Endothelial cell of umbilical vein (primary cell): ENCODE measurements around the gene GPSM1. TPM values are rescaled to one million over a fixed set of nuclear protein-coding genes. Genes with fewer than 3 reads are reported as not detected.

ENCODE experiments used
- BruUV-seq: library from RNA; stranded (reverse); fragments of 400-500 nt; replicated peaks from 2 replicates; lab custom pipeline; 2021; lab: Mats Ljungman, UMichigan
- CTCF ChIA-PET: fragments of 300-600, 350-600 bp; sonication (Branson Sonifier 250); formaldehyde crosslinking; loops from one replicate; lab custom pipeline; 2021; ENCODE audit warnings: antibody characterized with exemption, inconsistent platforms; lab: Charles Lee
- POLR2A ChIA-PET: fragments of 300-600, 350-600 bp; sonication (Branson Sonifier 250); formaldehyde crosslinking; loops from one replicate; lab custom pipeline; 2021; ENCODE audit warnings: antibody characterized with exemption, inconsistent platforms; lab: Charles Lee
- DNase-seq: peaks from one replicate; pipeline ENCODE4 v3.0.0-alpha.2; 2011; ENCODE audit warnings: low read depth, low spot score
- FAIRE-seq: peaks from 2 replicates; lab custom pipeline; 2011; peaks lifted over from hg19 to GRCh38; lab: Jason Lieb, UNC
- H2AFZ ChIP-seq: 2 replicates; pipeline ENCODE4 v1.6.0; 2012; ENCODE audit warnings: low read depth, low read length, control low read depth, inconsistent platforms
- H3K27ac ChIP-seq: 2 replicates; pipeline ENCODE4 v1.5.1; 2011; ENCODE audit warnings: low read depth, mild to moderate bottlenecking, control low read depth, low read length, moderate library complexity; ENCODE audit not compliant: insufficient read depth
- H3K27me3 ChIP-seq, 2 experiments: 2 replicates each; pipeline versions ENCODE4 v1.6.0 to v1.6.1; 2011; ENCODE audit warnings: low read length in 2 of 2, mixed read lengths in 1 of 2; ENCODE audit not compliant: control insufficient read depth in 2 of 2, insufficient read depth in 2 of 2
- H3K36me3 ChIP-seq, 2 experiments: 2 replicates in 1 of 2; 3 replicates in 1 of 2; pipeline ENCODE4 v1.5.1; 2011; ENCODE audit warnings: low read length in 2 of 2, mild to moderate bottlenecking in 1 of 2, moderate library complexity in 1 of 2; ENCODE audit not compliant: control insufficient read depth in 2 of 2, insufficient read depth in 2 of 2; ENCODE audit errors: extremely low read depth in 1 of 2
- H3K4me1 ChIP-seq: 3 replicates; pipeline ENCODE4 v1.5.1; 2011; ENCODE audit warnings: mild to moderate bottlenecking, low read length; ENCODE audit not compliant: control insufficient read depth, insufficient read depth; ENCODE audit errors: extremely low read depth
- H3K4me2 ChIP-seq: 2 replicates; pipeline ENCODE4 v1.6.1; 2011; ENCODE audit warnings: low read length, control low read depth, mixed read lengths; ENCODE audit not compliant: insufficient read depth
- H3K4me3 ChIP-seq, 3 experiments: fragments of 200-600 bp in 1 of 3; sonication (generic), shearing (Covaris generic) in 1 of 3; replicated peaks in 1 of 3; 2 replicates each; pipeline ENCODE4 v1.5.1; 2011 to 2016; ENCODE audit warnings: control low read depth in 3 of 3, low read length in 3 of 3, mild to moderate bottlenecking in 2 of 3, inconsistent platforms in 1 of 3, low read depth in 1 of 3, moderate library complexity in 1 of 3; ENCODE audit not compliant: insufficient read depth in 1 of 3
- H3K79me2 ChIP-seq: 2 replicates; pipeline ENCODE4 v1.6.0; 2012; ENCODE audit warnings: low read length, inconsistent platforms; ENCODE audit not compliant: control insufficient read depth, insufficient read depth
- H3K9ac ChIP-seq: replicated peaks from 2 replicates; pipeline ENCODE3; 2011; ENCODE audit warnings: low read length, control low read depth; ENCODE audit not compliant: insufficient read depth; ENCODE audit errors: extremely low read depth
- H3K9me1 ChIP-seq: replicated peaks from 3 replicates; pipeline ENCODE4 v1.6.0; 2011; ENCODE audit warnings: mild to moderate bottlenecking, low read length; ENCODE audit not compliant: control insufficient read depth, insufficient read depth; ENCODE audit errors: extremely low read depth
- H3K9me3 ChIP-seq: replicated peaks from 2 replicates; pipeline ENCODE4 v1.5.1; 2012; ENCODE audit warnings: low read length, inconsistent platforms; ENCODE audit not compliant: control insufficient read depth, insufficient read depth
- H4K20me1 ChIP-seq: replicated peaks from 2 replicates; pipeline ENCODE3; 2011; ENCODE audit warnings: mild to moderate bottlenecking, low read length; ENCODE audit not compliant: control insufficient read depth, insufficient read depth; ENCODE audit errors: extremely low read depth
- EZH2 ChIP-seq: IDR thresholded peaks from 2 replicates; pipeline ENCODE4 v1.6.1; 2012; ENCODE audit warnings: borderline replicate concordance, low read depth, mild to moderate bottlenecking, moderate library complexity, low read length, inconsistent platforms; ENCODE audit not compliant: severe bottlenecking
- FOS ChIP-seq: IDR thresholded peaks from 2 replicates; pipeline ENCODE4 v1.6.1; 2011; ENCODE audit warnings: mild to moderate bottlenecking, low read length, moderate library complexity, borderline replicate concordance; ENCODE audit not compliant: insufficient read depth
- GATA2 ChIP-seq: IDR thresholded peaks from 2 replicates; pipeline ENCODE4 v1.7.0; 2011; ENCODE audit warnings: low read depth, mild to moderate bottlenecking, moderate library complexity, mixed read lengths, low read length; ENCODE audit not compliant: insufficient read length, insufficient read depth
- JUN ChIP-seq: IDR thresholded peaks from 2 replicates; pipeline ENCODE4 v1.6.1; 2011; ENCODE audit warnings: borderline replicate concordance, low read depth; ENCODE audit not compliant: insufficient read length, insufficient read depth
- MYC ChIP-seq: IDR thresholded peaks from one replicate; pipeline ENCODE4 v1.6.1; 2011; ENCODE audit warnings: mild to moderate bottlenecking, low read depth, low read length
- POLR2A ChIP-seq: IDR thresholded peaks from 2 replicates; pipeline ENCODE4 v1.6.1; 2012; ENCODE audit warnings: low read depth, mild to moderate bottlenecking, control low read depth, low read length
- POLR2AphosphoS5 ChIP-seq: IDR thresholded peaks from 2 replicates; pipeline ENCODE4 v1.6.1; 2012; ENCODE audit warnings: low read depth, mild to moderate bottlenecking, control low read depth, low read length, moderate library complexity; ENCODE audit not compliant: insufficient read depth
- dilution Hi-C: fragments of 300-500 bp; cut with MboI; formaldehyde crosslinking; loops from one replicate; pipeline ENCODE4 v1.15.0; 2019; ENCODE audit warnings: low sequenced_read_pairs; ENCODE audit not compliant: extremely low pct_ligation_motif_present
- intact Hi-C: fragments of 100-400 bp; cut with micrococcal nuclease; formaldehyde crosslinking; loops from one replicate; pipeline ENCODE4 v1.10.0; 2022
- polyA plus RNA-seq, 4 experiments: library from polyadenylated mRNA; depleted of rRNA in 3 of 4; stranded (reverse) in 3 of 4; unstranded in 1 of 4; fragments of >200 nt; gene quantifications; 2 replicates each; pipeline versions ENCODE4 v1.2.1 to v1.2.3, GENCODE V29; 2011 to 2012; ENCODE audit warnings: missing spikeins in 1 of 4
- total RNA-seq: library from RNA; stranded (reverse); gene quantifications from 2 replicates; pipeline ENCODE4 v1.2.3, GENCODE V29; 2021
- TF ChIP-seq, protein P1 (sequence below), 2 donors: IDR thresholded peaks; 1 replicate in 1 of 2; 2 replicates in 1 of 2; pipeline ENCODE4 v1.5.1; 2011; ENCODE audit warnings: low read length in 2 of 2, mild to moderate bottlenecking in 2 of 2, moderate library complexity in 2 of 2, control low read depth in 1 of 2, inconsistent platforms in 1 of 2, low read depth in 1 of 2; ENCODE audit not compliant: insufficient read depth in 1 of 2; ENCODE audit errors: extremely low read depth in 1 of 2
- TF ChIP-seq, protein P2 (sequence below): IDR thresholded peaks from 2 replicates; pipeline ENCODE4 v1.6.1; 2011; ENCODE audit not compliant: insufficient read depth, insufficient read length

GPSM1 gene
- total and polyA plus RNA-seq, 2 donors (not counting 3 experiments of a cell fraction or from before 2014, with no cell fraction given): 34.6 to 47.1 TPM

DNA sequence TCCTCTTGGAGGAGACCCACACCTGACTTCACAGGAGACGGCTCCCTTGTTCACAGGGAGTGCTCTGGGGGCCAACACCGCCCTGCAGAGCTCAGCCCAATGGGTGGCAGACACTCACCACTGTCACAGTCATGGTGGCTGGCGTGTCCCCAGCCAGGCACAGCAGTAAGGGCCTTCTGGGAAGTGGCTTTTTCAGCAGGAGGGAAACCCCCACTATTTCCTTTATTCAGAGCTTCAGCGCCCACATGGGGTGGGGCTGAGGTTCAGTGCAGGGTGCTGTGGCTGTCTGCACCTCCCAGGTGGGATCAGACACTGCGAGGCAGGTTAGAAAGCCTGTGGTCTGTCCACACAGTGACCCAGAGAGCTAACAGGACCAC lies 76.2 kb downstream of the GPSM1 start:
- Histone ChIP-seq H3K9me3 (no peaks in the 10 kb centered on the region), H3K79me2 (peaks cover 16% of the 10 kb centered on the region), H3K27me3 (no peaks in the 10 kb centered on the region), H2AFZ (no peak overlapping the region), H3K4me1 (peaks cover 9% of the 10 kb centered on the region), H3K4me3 (no peak overlapping the region), H3K36me3 (peaks cover 0 to 19% of the 10 kb centered on the region in 2 experiments), H3K9me1 (no peaks in the 10 kb centered on the region), H3K27ac (no peak overlapping the region), H3K4me2 (no peak overlapping the region), H3K9ac (no peak overlapping the region), H4K20me1 (no peaks in the 10 kb centered on the region)
- POLR2A ChIA-PET: no interaction called here
- intact Hi-C loops (no loop called here), dilution Hi-C loops (no loop called here)
- CTCF ChIA-PET: no interaction called here
- DNase-seq: no peak
- TF ChIP-seq EZH2 (no peak), POLR2AphosphoS5 (no peak), JUN (no peak), POLR2A (no peak), GATA2 (no peak), MYC (no peak), FOS (no peak)
- TF ChIP-seq, protein P1, sequence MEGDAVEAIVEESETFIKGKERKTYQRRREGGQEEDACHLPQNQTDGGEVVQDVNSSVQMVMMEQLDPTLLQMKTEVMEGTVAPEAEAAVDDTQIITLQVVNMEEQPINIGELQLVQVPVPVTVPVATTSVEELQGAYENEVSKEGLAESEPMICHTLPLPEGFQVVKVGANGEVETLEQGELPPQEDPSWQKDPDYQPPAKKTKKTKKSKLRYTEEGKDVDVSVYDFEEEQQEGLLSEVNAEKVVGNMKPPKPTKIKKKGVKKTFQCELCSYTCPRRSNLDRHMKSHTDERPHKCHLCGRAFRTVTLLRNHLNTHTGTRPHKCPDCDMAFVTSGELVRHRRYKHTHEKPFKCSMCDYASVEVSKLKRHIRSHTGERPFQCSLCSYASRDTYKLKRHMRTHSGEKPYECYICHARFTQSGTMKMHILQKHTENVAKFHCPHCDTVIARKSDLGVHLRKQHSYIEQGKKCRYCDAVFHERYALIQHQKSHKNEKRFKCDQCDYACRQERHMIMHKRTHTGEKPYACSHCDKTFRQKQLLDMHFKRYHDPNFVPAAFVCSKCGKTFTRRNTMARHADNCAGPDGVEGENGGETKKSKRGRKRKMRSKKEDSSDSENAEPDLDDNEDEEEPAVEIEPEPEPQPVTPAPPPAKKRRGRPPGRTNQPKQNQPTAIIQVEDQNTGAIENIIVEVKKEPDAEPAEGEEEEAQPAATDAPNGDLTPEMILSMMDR (IDR thresholded peaks at IDR 0.05; ENCODE audit: extremely low read depth in 1 of 2, insufficient read depth in 1 of 2, low read depth in 1 of 2, low read length in 2 of 2): no peak
- TF ChIP-seq, protein P2, sequence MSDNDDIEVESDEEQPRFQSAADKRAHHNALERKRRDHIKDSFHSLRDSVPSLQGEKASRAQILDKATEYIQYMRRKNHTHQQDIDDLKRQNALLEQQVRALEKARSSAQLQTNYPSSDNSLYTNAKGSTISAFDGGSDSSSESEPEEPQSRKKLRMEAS: no peak
- no TSS peak for BruUV-seq
- FAIRE-seq: no peak
